Mesendoderm (in vitro differentiated cells): ENCODE results near the gene CTNNA2.

Source experiments
- DNase-seq: peaks from one replicate; pipeline ENCODE4 v3.0.0; 2013
- H2AK5ac ChIP-seq: 2 replicates; pipeline ENCODE4 v1.6.1; 2013; ENCODE audit warnings: low read length, inconsistent platforms
- H2BK120ac ChIP-seq: 2 replicates; pipeline ENCODE4 v1.6.1; 2013; ENCODE audit warnings: low read depth, mild to moderate bottlenecking, low read length, moderate library complexity, mixed read lengths
- H2BK15ac ChIP-seq: replicated peaks from 2 replicates; pipeline ENCODE4 v1.6.1; 2013; ENCODE audit warnings: low read depth, mild to moderate bottlenecking, moderate library complexity
- H2BK5ac ChIP-seq: 2 replicates; pipeline ENCODE4 v1.6.1; 2013; ENCODE audit warnings: low read length, inconsistent platforms
- H3K18ac ChIP-seq: 2 replicates; pipeline ENCODE4 v1.6.1; 2013; ENCODE audit warnings: mild to moderate bottlenecking, low read length, mixed read lengths
- H3K23ac ChIP-seq: one replicate; pipeline ENCODE4 v1.6.1; 2013; ENCODE audit warnings: low read length
- H3K27ac ChIP-seq: 2 replicates; pipeline ENCODE4 v1.5.1; 2013; ENCODE audit warnings: low read depth, mild to moderate bottlenecking, inconsistent platforms, low read length, moderate library complexity
- H3K27me3 ChIP-seq: 2 replicates; pipeline ENCODE4 v1.6.1; 2013; ENCODE audit warnings: low read length, control low read depth, mild to moderate bottlenecking, inconsistent platforms; ENCODE audit not compliant: insufficient read depth, poor library complexity
- H3K36me3 ChIP-seq: 2 replicates; pipeline ENCODE4 v1.6.1; 2013; ENCODE audit warnings: low read length, inconsistent platforms; ENCODE audit not compliant: control insufficient read depth, insufficient read depth
- H3K4ac ChIP-seq: one replicate; pipeline ENCODE4 v1.6.1; 2013; ENCODE audit warnings: low read depth, mild to moderate bottlenecking, low read length, moderate library complexity
- H3K4me1 ChIP-seq: 2 replicates; pipeline ENCODE4 v1.6.1; 2013; ENCODE audit warnings: low read depth, low read length, inconsistent platforms; ENCODE audit not compliant: control insufficient read depth
- H3K4me2 ChIP-seq: 2 replicates; pipeline ENCODE4 v1.6.1; 2013; ENCODE audit warnings: low read length
- H3K4me3 ChIP-seq: 2 replicates; pipeline ENCODE4 v1.5.1; 2013; ENCODE audit warnings: mild to moderate bottlenecking, low read length
- H3K56ac ChIP-seq: one replicate; pipeline ENCODE4 v1.6.1; 2013; ENCODE audit warnings: low read length
- H3K79me1 ChIP-seq: 2 replicates; pipeline ENCODE4 v1.6.1; 2013; ENCODE audit warnings: low read length, inconsistent platforms
- H3K79me2 ChIP-seq: 2 replicates; pipeline ENCODE4 v1.6.1; 2013; ENCODE audit warnings: mild to moderate bottlenecking, low read length; ENCODE audit not compliant: control insufficient read depth, insufficient read depth
- H3K9ac ChIP-seq: 2 replicates; pipeline ENCODE4 v1.6.1; 2013; ENCODE audit warnings: low read length, inconsistent platforms
- H4K5ac ChIP-seq: one replicate; pipeline ENCODE4 v1.6.1; 2013; ENCODE audit warnings: low read length
- H4K8ac ChIP-seq: one replicate; pipeline ENCODE4 v1.6.1; 2013; ENCODE audit warnings: low read depth, mild to moderate bottlenecking, control low read depth, low read length, moderate library complexity
- WGBS: extraction: QIAGEN DNeasy Blood & Tissue Kit; methylation state at CpG from one replicate; pipeline ENCODE4 v1.1.7; 2013; ENCODE audit warnings: low lambda C conversion rate, missing lambda C conversion rate; ENCODE audit not compliant: insufficient coverage; ENCODE audit errors: extremely low coverage; 5-methylcytosine and 5-hydroxymethylcytosine counted together

Gene CTNNA2

DNA sequence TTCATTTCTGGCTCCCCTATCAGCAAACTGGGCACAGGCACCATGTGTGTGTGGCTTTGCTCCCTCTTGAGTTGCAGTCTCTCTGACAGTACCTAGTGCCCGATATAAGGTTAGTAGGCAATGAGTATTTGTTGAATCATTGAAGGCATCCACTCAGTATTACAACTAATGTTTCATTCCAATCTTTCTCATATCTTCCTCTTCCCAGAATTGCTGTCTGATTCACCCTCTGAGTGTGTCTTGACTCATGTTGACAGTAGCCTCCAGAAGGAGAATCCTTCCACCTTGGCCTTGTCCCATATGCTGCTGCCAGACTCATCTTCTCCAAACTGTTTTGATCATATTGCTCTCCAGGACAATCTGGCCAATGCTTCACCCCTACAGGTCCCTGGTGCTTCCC, 589.2 kb downstream of the CTNNA2 start:
- no peak overlapping the region for H3K23ac ChIP-seq
- no peaks in the 10 kb centered on the region for H3K79me1 ChIP-seq
- no peak overlapping the region for H3K27ac ChIP-seq
- no peaks in the 10 kb centered on the region for H3K27me3 ChIP-seq
- H2AK5ac ChIP-seq: no peak overlapping the region
- H4K5ac ChIP-seq: no peak overlapping the region
- H3K9ac ChIP-seq: no peak overlapping the region
- no peak overlapping the region for H3K56ac ChIP-seq
- no peak overlapping the region for H3K4me3 ChIP-seq
- H3K4me2 ChIP-seq: no peak overlapping the region
- DNase-seq: no peak
- H2BK15ac ChIP-seq: no peak overlapping the region
- H4K8ac ChIP-seq: no peak overlapping the region
- H3K79me2 ChIP-seq: no peaks in the 10 kb centered on the region
- no peak overlapping the region for H2BK5ac ChIP-seq
- no peak overlapping the region for H3K18ac ChIP-seq
- H3K4ac ChIP-seq: no peak overlapping the region
- no CpG with 5 or more reads among the region's 1 CpG for WGBS
- no peak overlapping the region for H2BK120ac ChIP-seq
- no peaks in the 10 kb centered on the region for H3K36me3 ChIP-seq
- H3K4me1 ChIP-seq: no peaks in the 10 kb centered on the region

DNA sequence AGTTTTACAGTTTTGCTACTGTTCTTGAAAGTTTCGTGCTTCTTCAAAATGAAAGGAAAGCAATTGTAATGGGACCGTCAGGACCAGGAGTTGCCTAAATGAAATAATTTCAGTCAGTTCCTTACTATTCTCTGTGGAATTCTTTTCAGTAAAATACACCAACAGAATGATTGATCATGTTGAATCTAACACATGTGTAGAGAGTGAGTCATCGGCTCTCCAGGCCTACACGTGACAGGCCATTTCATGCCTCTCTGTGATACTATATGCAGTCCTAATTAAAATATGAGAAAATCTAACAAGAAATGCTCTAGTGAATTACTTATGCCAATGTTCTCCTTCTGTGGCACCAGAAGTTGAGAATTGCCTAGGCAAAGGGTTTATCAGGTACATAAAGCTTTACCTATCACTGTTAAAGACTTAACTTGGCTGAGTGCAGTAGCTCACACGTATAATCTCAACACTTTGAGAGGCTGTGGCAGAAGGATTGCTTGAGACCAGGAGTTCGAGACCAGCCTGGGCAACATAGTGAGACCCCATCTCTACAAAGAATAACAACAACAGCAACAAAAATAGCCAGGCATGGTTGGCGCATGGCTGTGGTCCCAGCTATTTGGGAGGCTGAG, 592.3 kb downstream of the CTNNA2 start:
- H2AK5ac ChIP-seq: no peak overlapping the region
- H3K79me2 ChIP-seq: no peaks in the 10 kb centered on the region
- no peak overlapping the region for H3K23ac ChIP-seq
- no peak overlapping the region for H4K8ac ChIP-seq
- DNase-seq: no peak
- no peaks in the 10 kb centered on the region for H3K4me1 ChIP-seq
- no peak overlapping the region for H3K56ac ChIP-seq
- WGBS: no CpG with 5 or more reads among the region's 7 CpGs
- H3K9ac ChIP-seq: no peak overlapping the region
- H3K4ac ChIP-seq: no peak overlapping the region
- H3K18ac ChIP-seq: no peak overlapping the region
- H3K27ac ChIP-seq: no peak overlapping the region
- H3K27me3 ChIP-seq: no peaks in the 10 kb centered on the region
- H3K36me3 ChIP-seq: no peaks in the 10 kb centered on the region
- H3K79me1 ChIP-seq: no peaks in the 10 kb centered on the region
- no peak overlapping the region for H3K4me2 ChIP-seq
- no peak overlapping the region for H4K5ac ChIP-seq
- no peak overlapping the region for H2BK15ac ChIP-seq
- H2BK120ac ChIP-seq: no peak overlapping the region
- H3K4me3 ChIP-seq: no peak overlapping the region
- no peak overlapping the region for H2BK5ac ChIP-seq

DNA sequence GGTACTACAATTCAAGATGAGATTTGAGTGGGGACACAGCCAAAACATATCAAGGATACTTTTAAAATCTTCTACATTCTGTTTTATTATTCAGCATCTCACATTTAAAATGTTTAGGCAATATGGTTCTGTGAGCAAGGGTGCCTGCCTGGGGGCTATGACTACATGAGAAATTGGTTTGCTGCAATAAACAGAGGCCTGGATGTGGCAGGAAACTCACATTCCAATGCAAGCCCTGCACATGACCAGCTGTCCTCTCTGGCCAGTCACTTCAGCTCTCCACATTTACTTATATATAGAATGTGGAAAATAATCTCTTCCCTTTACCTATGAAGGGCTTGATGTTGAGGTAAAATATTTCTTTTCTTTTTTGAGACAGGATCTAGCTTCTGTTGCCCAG, 598.3 kb downstream of the CTNNA2 start:
- no peaks in the 10 kb centered on the region for H3K79me2 ChIP-seq
- H2AK5ac ChIP-seq: no peak overlapping the region
- H3K56ac ChIP-seq: no peak overlapping the region
- H3K4me3 ChIP-seq: no peak overlapping the region
- H4K5ac ChIP-seq: no peak overlapping the region
- H3K18ac ChIP-seq: no peak overlapping the region
- no peak overlapping the region for H3K23ac ChIP-seq
- no peaks in the 10 kb centered on the region for H3K4me1 ChIP-seq
- no peak for DNase-seq
- no peak overlapping the region for H2BK5ac ChIP-seq
- no peak overlapping the region for H2BK15ac ChIP-seq
- no peak overlapping the region for H3K9ac ChIP-seq
- H3K79me1 ChIP-seq: no peaks in the 10 kb centered on the region
- no peaks in the 10 kb centered on the region for H3K27me3 ChIP-seq
- H2BK120ac ChIP-seq: no peak overlapping the region
- no peak overlapping the region for H3K4me2 ChIP-seq
- H4K8ac ChIP-seq: no peak overlapping the region
- no peak overlapping the region for H3K4ac ChIP-seq
- H3K36me3 ChIP-seq: no peaks in the 10 kb centered on the region
- no peak overlapping the region for H3K27ac ChIP-seq

DNA sequence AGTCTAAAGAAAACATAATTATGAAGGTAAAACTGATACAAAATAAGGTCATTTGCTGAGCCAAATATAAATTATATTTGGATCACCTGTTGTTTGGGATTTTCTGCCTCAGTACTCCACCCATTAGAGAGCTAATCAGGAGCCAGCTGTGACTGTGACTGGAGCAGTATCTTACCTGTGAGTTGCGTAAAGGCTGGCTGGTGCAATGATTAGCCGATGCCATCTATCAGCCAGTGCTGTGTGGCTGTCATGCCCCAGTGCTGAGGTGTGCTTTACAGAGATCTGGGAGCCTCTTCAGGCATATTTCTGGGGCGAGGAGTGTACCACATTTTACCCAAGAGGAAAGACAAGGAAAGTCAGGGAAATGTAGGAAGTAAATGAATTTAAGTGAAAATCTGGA, 599.9 kb downstream of the CTNNA2 start:
- no peak overlapping the region for H3K4me3 ChIP-seq
- no peaks in the 10 kb centered on the region for H3K79me2 ChIP-seq
- no peak overlapping the region for H3K23ac ChIP-seq
- WGBS: no CpG with 5 or more reads among the region's 3 CpGs
- H4K8ac ChIP-seq: no peak overlapping the region
- DNase-seq: no peak
- H3K4me2 ChIP-seq: no peak overlapping the region
- H3K18ac ChIP-seq: no peak overlapping the region
- no peaks in the 10 kb centered on the region for H3K79me1 ChIP-seq
- no peaks in the 10 kb centered on the region for H3K36me3 ChIP-seq
- no peak overlapping the region for H2BK120ac ChIP-seq
- no peak overlapping the region for H4K5ac ChIP-seq
- no peak overlapping the region for H3K9ac ChIP-seq
- H3K27ac ChIP-seq: no peak overlapping the region
- no peak overlapping the region for H3K4ac ChIP-seq
- no peak overlapping the region for H2AK5ac ChIP-seq
- no peaks in the 10 kb centered on the region for H3K27me3 ChIP-seq
- H3K4me1 ChIP-seq: no peaks in the 10 kb centered on the region
- H2BK5ac ChIP-seq: no peak overlapping the region
- no peak overlapping the region for H2BK15ac ChIP-seq
- no peak overlapping the region for H3K56ac ChIP-seq

DNA sequence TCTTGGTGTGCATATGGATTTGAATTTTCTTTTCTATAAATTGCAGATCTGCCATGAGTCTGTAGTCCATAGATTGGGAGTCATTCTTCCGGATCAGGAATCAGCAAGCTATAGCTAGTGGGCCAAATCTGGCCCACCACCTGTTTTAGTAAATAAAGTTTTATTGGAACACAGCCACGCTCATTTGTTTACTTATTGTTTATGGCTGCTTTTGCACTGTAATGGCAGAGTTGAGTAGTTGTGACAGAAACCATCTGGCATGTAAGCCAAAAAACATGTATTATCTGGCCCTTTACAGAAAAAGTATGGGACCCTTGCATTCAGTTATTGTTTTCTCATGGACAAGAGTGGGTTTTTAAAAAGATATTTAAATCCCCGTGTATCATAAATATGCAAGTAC, 600.5 kb downstream of the CTNNA2 start:
- H3K18ac ChIP-seq: no peak overlapping the region
- H3K4me1 ChIP-seq: no peaks in the 10 kb centered on the region
- no peak overlapping the region for H4K5ac ChIP-seq
- H3K4me2 ChIP-seq: no peak overlapping the region
- H2BK5ac ChIP-seq: no peak overlapping the region
- no peaks in the 10 kb centered on the region for H3K36me3 ChIP-seq
- H3K27ac ChIP-seq: no peak overlapping the region
- no peak overlapping the region for H2BK15ac ChIP-seq
- H3K79me2 ChIP-seq: no peaks in the 10 kb centered on the region
- H3K23ac ChIP-seq: no peak overlapping the region
- no peaks in the 10 kb centered on the region for H3K79me1 ChIP-seq
- H3K9ac ChIP-seq: no peak overlapping the region
- H3K27me3 ChIP-seq: no peaks in the 10 kb centered on the region
- no CpG with 5 or more reads among the region's 3 CpGs for WGBS
- no peak overlapping the region for H4K8ac ChIP-seq
- H3K56ac ChIP-seq: no peak overlapping the region
- H3K4ac ChIP-seq: no peak overlapping the region
- no peak overlapping the region for H2BK120ac ChIP-seq
- no peak overlapping the region for H3K4me3 ChIP-seq
- no peak for DNase-seq
- H2AK5ac ChIP-seq: no peak overlapping the region

DNA sequence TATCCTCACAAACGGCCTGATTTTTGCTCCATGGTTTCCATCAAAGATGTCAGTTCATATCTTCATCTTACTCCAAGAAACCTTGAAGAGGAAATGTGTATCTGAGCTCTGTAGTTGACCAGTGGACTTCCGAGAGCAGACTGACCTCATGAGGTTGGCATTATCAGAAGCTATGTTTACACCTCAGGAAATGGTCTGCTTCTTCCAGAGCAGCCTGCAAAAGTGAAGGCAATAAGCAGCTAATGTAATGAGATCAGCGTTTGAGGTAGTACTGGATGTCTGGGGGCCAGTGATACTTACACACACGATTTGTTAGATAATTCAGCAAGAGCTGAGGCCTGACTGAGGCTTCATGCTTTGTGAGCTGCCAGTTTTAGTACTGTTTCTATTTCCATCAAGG, 602.0 kb downstream of the CTNNA2 start:
- Histone ChIP-seq H3K79me2 (no peaks in the 10 kb centered on the region), H3K18ac (no peak overlapping the region), H3K9ac (no peak overlapping the region), H3K79me1 (no peaks in the 10 kb centered on the region), H3K36me3 (no peaks in the 10 kb centered on the region), H2BK15ac (no peak overlapping the region), H2AK5ac (no peak overlapping the region), H3K23ac (no peak overlapping the region), H3K27me3 (no peaks in the 10 kb centered on the region), H3K4me3 (no peak overlapping the region), H3K27ac (no peak overlapping the region), H2BK120ac (no peak overlapping the region), H3K4ac (no peak overlapping the region), H3K56ac (no peak overlapping the region), H4K8ac (no peak overlapping the region), H4K5ac (no peak overlapping the region), H3K4me1 (no peaks in the 10 kb centered on the region), H3K4me2 (no peak overlapping the region), H2BK5ac (no peak overlapping the region)
- DNase-seq: no peak
- WGBS: no CpG with 5 or more reads among the region's 4 CpGs
